Testis (tissue), 3 donors: ENCODE measurements around the gene SLC6A19. TPM values are rescaled to one million over a fixed set of nuclear protein-coding genes. Genes with fewer than 3 reads are reported as not detected.

Experiments used
- DNase-seq: peaks from one replicate; pipeline ENCODE4 v3.0.0-alpha.2; 2019
- H3K27ac ChIP-seq, 2 donors: fragments of 200-600 bp; sonication (generic); one replicate each; pipeline ENCODE4 v1.5.1; 2019
- H3K27me3 ChIP-seq: fragments of 200-600 bp; sonication (generic); one replicate; pipeline ENCODE4 v1.5.1; 2019
- H3K36me3 ChIP-seq: fragments of 200-600 bp; sonication (generic); one replicate; pipeline ENCODE4 v1.5.1; 2017; ENCODE audit warnings: low read depth; ENCODE audit errors: missing control alignments
- H3K4me1 ChIP-seq: fragments of 200-600 bp; sonication (generic); one replicate; pipeline ENCODE4 v1.5.1; 2019
- H3K4me3 ChIP-seq, 2 donors: fragments of 200-600 bp; sonication (generic); one replicate each; pipeline ENCODE4 v1.5.1; 2017 to 2019
- H3K9me3 ChIP-seq: fragments of 200-600 bp; sonication (generic); one replicate; pipeline ENCODE4 v1.5.1; 2017
- CTCF ChIP-seq, 3 experiments: fragments of 450-650 bp in 2 of 3; fragments of 200-600 bp in 1 of 3; sonication (generic) in 1 of 3; IDR thresholded peaks; one replicate each; pipeline ENCODE4 v1.5.1; 2016 to 2019; ENCODE audit warnings: antibody characterized with exemption in 3 of 3, mild to moderate bottlenecking in 2 of 3, moderate library complexity in 1 of 3
- POLR2A ChIP-seq: fragments of 450-650 bp; IDR thresholded peaks from one replicate; pipeline ENCODE4 v1.6.1; 2017; ENCODE audit warnings: antibody characterized with exemption, mild to moderate bottlenecking, moderate library complexity
- WGBS, 2 donors: methylation state at CpG; one replicate each; pipeline ENCODE4 v1.1.5; 2018; 5-methylcytosine and 5-hydroxymethylcytosine counted together
- intact Hi-C: fragments of 100-400 bp; cut with DNase I; formaldehyde crosslinking; loops from one replicate; pipeline ENCODE4 v1.15.1; 2023; ENCODE audit warnings: low total_unique reads
- polyA plus RNA-seq: library from polyadenylated mRNA; stranded (reverse); fragments of 350-450 nt; fragmentation: Illumina TruSeq; extraction: RNeasy Lipid Tissue Mini Kit (QIAGEN cat#74804); gene quantifications from one replicate; pipeline ENCODE4 v1.2.3, GENCODE V29; 2014; ENCODE audit warnings: low read depth, low replicate concordance; ENCODE audit not compliant: insufficient read depth
- total RNA-seq, 2 donors: library from RNA; depleted of rRNA; stranded (reverse); fragments of >200 nt; gene quantifications; one replicate each; pipeline ENCODE4 v1.2.3, GENCODE V29; 2016

SLC6A19 gene
- total and polyA plus RNA-seq, 3 donors from 2014 or later, result 0.16 to 0.68 (median 0.28) TPM

GRCh38 chr5:1167728-1168709, 33.4 kb upstream of the SLC6A19 start:
- DNase-seq, result peak; percentile 85
- Histone ChIP-seq H3K4me1 (peaks cover 12% of the 10 kb centered on the region), H3K27ac (no peak overlapping the region), H3K9me3 (no peaks in the 10 kb centered on the region), H3K27me3 (no peaks in the 10 kb centered on the region), H3K36me3 (no peaks in the 10 kb centered on the region), H3K4me3 (no peak overlapping the region)
- TF ChIP-seq CTCF (IDR thresholded peaks at IDR 0.05), result peak; percentile 47 to 79 (median 72)
- no peak for TF ChIP-seq POLR2A
- intact Hi-C loops, result loop anchor here (10.0 kb wide), 1 partner anchor 487 kb away; no protein-coding TSS in a partner anchor
- WGBS, 2 donors, result 29 to 30% methylated on average over 21 to 28 of the region's 28 CpGs

GRCh38 chr5:1168796-1169195, 32.6 kb upstream of the SLC6A19 start:
- Histone ChIP-seq H3K4me1 (peaks cover 10% of the 10 kb centered on the region), H3K27me3 (no peaks in the 10 kb centered on the region), H3K36me3 (no peaks in the 10 kb centered on the region), H3K4me3 (no peak overlapping the region), H3K9me3 (no peaks in the 10 kb centered on the region), H3K27ac (no peak overlapping the region)
- WGBS, 2 donors, result 82 to 87% methylated on average over 14 to 16 of the region's 16 CpGs
- TF ChIP-seq POLR2A (no peak), CTCF (IDR thresholded peaks at IDR 0.05) (no peak)
- intact Hi-C loops, result loop anchor here (10.0 kb wide), 1 partner anchor 486 kb away; no protein-coding TSS in a partner anchor
- DNase-seq, result peak; percentile 12

GRCh38 chr5:1169211-1170115, 31.9 kb upstream of the SLC6A19 start:
- no peaks in the 10 kb centered on the region for H3K9me3 ChIP-seq
- TF ChIP-seq POLR2A, result no peak
- TF ChIP-seq CTCF (IDR thresholded peaks at IDR 0.05), result no peak
- no peak for DNase-seq
- no peak overlapping the region for H3K27ac ChIP-seq
- H3K36me3 ChIP-seq, result no peaks in the 10 kb centered on the region
- no peak overlapping the region for H3K4me3 ChIP-seq
- peaks cover 6% of the 10 kb centered on the region for H3K4me1 ChIP-seq
- H3K27me3 ChIP-seq, result no peaks in the 10 kb centered on the region
- 92 to 93% methylated on average over 21 to 33 of the region's 33 CpGs for WGBS, 2 donors
- intact Hi-C loops, result loop anchor here (10.0 kb wide), 1 partner anchor 485 kb away; no protein-coding TSS in a partner anchor

GRCh38 chr5:1171340-1171941, 30.0 kb upstream of the SLC6A19 start:
- intact Hi-C loops, result no loop called here
- DNase-seq, result peak; percentile 13

More at GRCh38 chr5:1171340-1171941, 30.0 kb upstream of the SLC6A19 start:
- H3K27ac ChIP-seq, result no peak overlapping the region
- no peak for TF ChIP-seq CTCF (IDR thresholded peaks at IDR 0.05)
- no peak for TF ChIP-seq POLR2A
- WGBS, 2 donors, result 60% methylated on average over 15 of the region's 15 CpGs
- no peaks in the 10 kb centered on the region for H3K9me3 ChIP-seq
- H3K4me1 ChIP-seq, result peaks cover 3% of the 10 kb centered on the region
- H3K27me3 ChIP-seq, result no peaks in the 10 kb centered on the region
- H3K4me3 ChIP-seq, result no peak overlapping the region
- no peaks in the 10 kb centered on the region for H3K36me3 ChIP-seq
